ENCODE measurements around the gene LIMS3. TPM values are rescaled to one million over a fixed set of nuclear protein-coding genes. Genes with fewer than 3 reads are reported as not detected.
"Not testable (repeated sequence)": the region's sequence is repeated elsewhere in the genome, so short reads cannot be mapped to it uniquely, and the experiment has no call there.

Gene LIMS3
- 0.61 and 11.6 TPM in 2 replicates for total RNA-seq (2014; rRNA removed; shearing (Covaris generic))

GRCh38 chr2:109898462-109899336 lies at the start of gene LIMS3:
TSS of gene LIMS3 (plus strand) at chr2:109898688. CDS start at chr2:109898729, 41 bp downstream.
- H3K27me3 ChIP-seq (replicated peaks); H3K27ac ChIP-seq; H3K36me3 ChIP-seq; H3K4me1 ChIP-seq (replicated peaks); H3K4me3 ChIP-seq; DNase-seq (ENCODE audit: low read depth in 1 of 2, low spot score in 2 of 2); H3K9me3 ChIP-seq (replicated peaks): not testable (repeated sequence)

- not testable (repeated sequence) for DNase-seq (ENCODE audit: low read depth in 1 of 2, low spot score in 2 of 2); H3K4me3 ChIP-seq; H3K36me3 ChIP-seq; H3K9me3 ChIP-seq (replicated peaks); H3K4me1 ChIP-seq (replicated peaks); H3K27ac ChIP-seq; H3K27me3 ChIP-seq (replicated peaks)
These were observed 27.2 kb upstream of the LIMS3 start for GRCh38 chr2:109871129-109871751.

GRCh38 chr2:109876625-109877024 lies 21.9 kb upstream of the LIMS3 start:
- H3K27ac ChIP-seq; H3K4me1 ChIP-seq (replicated peaks); H3K9me3 ChIP-seq (replicated peaks); DNase-seq (ENCODE audit: low read depth in 1 of 2, low spot score in 2 of 2); H3K4me3 ChIP-seq; H3K27me3 ChIP-seq (replicated peaks); H3K36me3 ChIP-seq: not testable (repeated sequence)

- H3K27ac ChIP-seq, result not testable (repeated sequence)
These were observed 16.4 kb upstream of the LIMS3 start for GRCh38 chr2:109882112-109882511.

GRCh38 chr2:109888414-109888813 lies 10.1 kb upstream of the LIMS3 start:
- H3K4me3 ChIP-seq; H3K27me3 ChIP-seq (replicated peaks); H3K9me3 ChIP-seq (replicated peaks); DNase-seq (ENCODE audit: low read depth in 1 of 2, low spot score in 2 of 2); H3K4me1 ChIP-seq (replicated peaks); H3K27ac ChIP-seq; H3K36me3 ChIP-seq: not testable (repeated sequence)

More at GRCh38 chr2:109882112-109882511, 16.4 kb upstream of the LIMS3 start:
- H3K36me3 ChIP-seq; H3K27me3 ChIP-seq (replicated peaks); H3K4me1 ChIP-seq (replicated peaks); DNase-seq (ENCODE audit: low read depth in 1 of 2, low spot score in 2 of 2); H3K9me3 ChIP-seq (replicated peaks); H3K4me3 ChIP-seq: not testable (repeated sequence)

- not testable (repeated sequence) for DNase-seq (ENCODE audit: low read depth in 1 of 2, low spot score in 2 of 2); H3K27me3 ChIP-seq (replicated peaks); H3K9me3 ChIP-seq (replicated peaks); H3K4me1 ChIP-seq (replicated peaks); H3K4me3 ChIP-seq; H3K36me3 ChIP-seq; H3K27ac ChIP-seq
These were observed 8.6 kb upstream of the LIMS3 start for GRCh38 chr2:109889909-109890308.

- not testable (repeated sequence) for H3K27ac ChIP-seq; H3K4me1 ChIP-seq (replicated peaks); H3K4me3 ChIP-seq; H3K27me3 ChIP-seq (replicated peaks); DNase-seq (ENCODE audit: low read depth in 1 of 2, low spot score in 2 of 2); H3K36me3 ChIP-seq; H3K9me3 ChIP-seq (replicated peaks)
These were observed 7.5 kb upstream of the LIMS3 start for GRCh38 chr2:109891024-109891423.

GRCh38 chr2:109893736-109894135 lies 4.8 kb upstream of the LIMS3 start:
- not testable (repeated sequence) for H3K4me1 ChIP-seq (replicated peaks); H3K36me3 ChIP-seq; H3K27ac ChIP-seq; H3K4me3 ChIP-seq; H3K9me3 ChIP-seq (replicated peaks); H3K27me3 ChIP-seq (replicated peaks); DNase-seq (ENCODE audit: low read depth in 1 of 2, low spot score in 2 of 2)

GRCh38 chr2:109894141-109894540 lies 4.3 kb upstream of the LIMS3 start:
- not testable (repeated sequence) for DNase-seq (ENCODE audit: low read depth in 1 of 2, low spot score in 2 of 2); H3K27me3 ChIP-seq (replicated peaks); H3K4me1 ChIP-seq (replicated peaks); H3K36me3 ChIP-seq; H3K27ac ChIP-seq; H3K9me3 ChIP-seq (replicated peaks); H3K4me3 ChIP-seq

- not testable (repeated sequence) for H3K27ac ChIP-seq; DNase-seq (ENCODE audit: low read depth in 1 of 2, low spot score in 2 of 2); H3K4me3 ChIP-seq; H3K4me1 ChIP-seq (replicated peaks); H3K36me3 ChIP-seq; H3K27me3 ChIP-seq (replicated peaks); H3K9me3 ChIP-seq (replicated peaks)
These were observed 3.2 kb upstream of the LIMS3 start for GRCh38 chr2:109895090-109895869.

- H3K9me3 ChIP-seq (replicated peaks); H3K27ac ChIP-seq; H3K36me3 ChIP-seq; H3K4me3 ChIP-seq; H3K27me3 ChIP-seq (replicated peaks); DNase-seq (ENCODE audit: low read depth in 1 of 2, low spot score in 2 of 2); H3K4me1 ChIP-seq (replicated peaks): not testable (repeated sequence)
These were observed 2.3 kb upstream of the LIMS3 start for GRCh38 chr2:109896212-109896611.

GRCh38 chr2:109897769-109898461 lies 573 bp upstream of the LIMS3 start:
- H3K27me3 ChIP-seq (replicated peaks); H3K4me3 ChIP-seq; H3K27ac ChIP-seq; H3K4me1 ChIP-seq (replicated peaks); H3K36me3 ChIP-seq; H3K9me3 ChIP-seq (replicated peaks); DNase-seq (ENCODE audit: low read depth in 1 of 2, low spot score in 2 of 2): not testable (repeated sequence)

- H3K27me3 ChIP-seq (replicated peaks); H3K4me1 ChIP-seq (replicated peaks); DNase-seq (ENCODE audit: low read depth in 1 of 2, low spot score in 2 of 2); H3K27ac ChIP-seq; H3K4me3 ChIP-seq; H3K36me3 ChIP-seq; H3K9me3 ChIP-seq (replicated peaks): not testable (repeated sequence)
These were observed 7.3 kb downstream of the LIMS3 start for GRCh38 chr2:109905796-109906195.
